Activated CD8-positive, alpha-beta memory T cell treated with anti-CD3 and anti-CD28 coated beads, Interleukin-2, amount 50 U/mL, for 1 hour (primary cell): ENCODE measurements around the gene S100A1.
"Not testable (repeated sequence)": the region's sequence is repeated elsewhere in the genome, so short reads cannot be mapped to it uniquely, and the experiment has no call there.

Experiments
- DNase-seq: peaks from one replicate; pipeline ENCODE4 v3.0.0-alpha.2; 2020; ENCODE audit errors: extremely low read depth

Gene S100A1

DNA sequence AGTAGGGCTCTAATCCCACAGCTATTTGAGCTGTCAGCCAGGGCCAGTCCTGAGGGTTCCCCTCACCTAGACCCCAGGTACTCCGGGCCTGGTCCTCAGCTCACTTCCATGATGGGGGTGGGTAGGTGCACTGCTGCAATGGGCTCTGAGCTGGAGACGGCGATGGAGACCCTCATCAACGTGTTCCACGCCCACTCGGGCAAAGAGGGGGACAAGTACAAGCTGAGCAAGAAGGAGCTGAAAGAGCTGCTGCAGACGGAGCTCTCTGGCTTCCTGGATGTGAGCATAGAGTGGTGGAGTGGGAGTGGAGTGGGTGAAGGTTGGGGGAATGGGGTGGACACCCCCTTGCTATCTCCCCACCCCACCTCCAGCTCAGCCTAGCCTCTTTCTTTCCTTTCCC lies 2.1 kb downstream of the S100A1 start:
- DNase-seq = no peak

DNA sequence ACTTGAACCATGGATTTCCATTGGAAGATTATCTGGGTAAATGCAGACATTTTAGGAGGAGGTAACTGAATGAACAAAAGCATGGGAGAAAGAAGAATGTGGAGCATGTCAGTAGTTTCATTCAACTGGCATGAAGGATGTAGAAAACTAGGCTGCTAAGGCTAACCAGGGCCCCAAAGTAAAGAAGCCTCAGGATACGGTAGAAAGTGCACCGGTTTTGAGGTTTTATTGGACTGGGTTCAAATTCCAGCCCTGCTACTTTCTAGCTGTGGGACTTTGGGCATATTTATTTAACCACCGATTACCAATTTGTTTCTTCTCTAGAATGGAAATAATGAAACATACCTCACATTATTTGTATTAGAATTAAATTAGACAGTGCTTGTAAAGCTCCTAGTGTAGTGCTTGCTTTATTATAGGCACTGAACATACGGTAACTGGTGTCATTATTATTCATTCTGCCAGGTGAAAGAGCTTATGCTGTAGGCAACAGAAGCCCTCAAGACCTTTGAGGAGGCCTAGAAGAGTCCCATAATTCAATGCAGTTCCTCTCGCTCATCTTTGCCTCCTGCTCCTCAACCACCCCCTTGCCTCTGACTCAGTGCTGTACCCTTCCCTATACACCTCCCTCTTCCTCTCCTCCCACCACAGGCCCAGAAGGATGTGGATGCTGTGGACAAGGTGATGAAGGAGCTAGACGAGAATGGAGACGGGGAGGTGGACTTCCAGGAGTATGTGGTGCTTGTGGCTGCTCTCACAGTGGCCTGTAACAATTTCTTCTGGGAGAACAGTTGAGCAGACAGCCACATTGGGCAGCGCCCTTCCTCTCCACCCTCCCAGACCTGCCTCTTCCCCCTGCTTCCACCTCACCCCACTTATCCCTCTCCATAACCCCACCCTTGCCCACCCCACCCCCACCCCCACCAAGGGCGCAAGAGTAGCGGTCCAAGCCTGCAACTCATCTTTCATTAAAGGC lies 3.1 kb downstream of the S100A1 start:
- DNase-seq = no peak

DNA sequence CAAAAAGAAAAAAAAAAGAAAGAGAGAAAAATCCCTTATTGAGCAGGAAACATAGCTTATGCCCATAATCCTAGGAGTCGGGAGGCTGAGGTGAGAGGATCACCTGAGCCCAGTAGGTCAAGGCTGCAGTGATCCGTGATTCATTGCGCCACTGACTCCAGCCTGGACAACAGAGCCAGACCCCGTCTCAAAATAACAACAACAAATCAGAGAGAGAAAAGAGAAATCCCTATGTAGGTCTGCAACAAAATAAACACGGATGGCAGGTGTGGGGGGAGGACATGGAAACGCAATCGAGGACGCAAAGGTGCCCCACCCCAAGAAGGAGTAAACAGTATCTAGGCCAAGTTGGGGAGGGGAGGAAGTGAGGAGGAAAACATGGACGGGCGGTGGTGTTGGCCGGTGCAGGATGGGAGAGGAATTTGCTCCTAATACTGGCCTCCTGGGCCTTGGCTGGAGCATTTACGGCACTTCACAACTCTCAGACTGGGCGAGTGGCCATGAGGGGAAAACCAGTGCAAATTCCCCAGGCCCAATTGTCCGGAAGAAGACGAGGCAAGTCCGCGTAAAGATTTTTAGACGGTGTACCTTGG lies 5.0 kb downstream of the S100A1 start:
- DNase-seq = no peak

DNA sequence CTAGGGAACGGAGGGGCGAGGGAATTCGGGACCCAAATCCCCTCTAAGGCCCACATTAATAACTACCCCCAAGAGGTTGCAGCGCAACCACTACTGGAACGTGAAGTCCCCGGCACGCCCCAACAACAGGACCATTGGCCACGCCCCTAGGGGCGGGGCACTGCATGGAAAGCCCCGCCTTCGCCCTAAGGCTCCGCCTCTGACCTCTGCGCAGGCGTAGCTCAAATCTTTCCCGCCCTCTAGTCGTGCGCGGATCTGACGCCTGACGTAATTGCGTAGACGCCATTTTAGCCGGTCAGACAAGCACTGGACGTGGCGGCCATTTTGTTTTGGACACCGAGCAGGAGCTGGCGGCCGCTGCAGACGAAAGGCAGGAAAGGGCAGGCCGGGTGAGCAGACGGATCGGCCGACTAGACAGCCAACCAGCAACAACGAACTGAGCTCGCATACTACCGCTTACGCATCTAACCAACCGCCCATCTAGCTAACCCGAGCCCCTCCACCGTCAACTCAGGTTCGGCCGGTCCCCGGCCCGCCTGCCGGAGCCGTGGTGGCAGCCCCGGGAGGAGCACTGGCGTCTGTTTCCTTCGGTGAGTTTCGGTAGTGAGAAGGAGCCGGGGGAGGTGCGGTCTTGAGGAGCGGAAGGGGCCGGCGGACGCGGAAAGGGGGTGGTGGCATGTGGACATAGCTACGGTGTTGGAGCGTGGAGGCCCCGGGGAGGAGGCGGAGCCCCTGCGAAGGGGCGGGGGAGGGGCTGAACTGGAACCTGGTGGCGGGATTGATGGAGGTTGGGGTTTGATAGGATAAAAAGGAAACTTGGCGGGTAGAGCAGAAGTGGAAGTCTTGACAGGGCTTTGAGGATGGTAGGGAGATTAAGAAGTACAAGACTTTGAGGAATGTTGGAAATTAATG lies 5.8 kb downstream of the S100A1 start, which contains the start of gene CHTOP:
Gene CHTOP, plus strand, starts transcription at position 313 of the 912 bp plus-strand sequence. CDS start 2,523 bp downstream, outside the sequence.
- DNase-seq = peak; percentile 89

DNA sequence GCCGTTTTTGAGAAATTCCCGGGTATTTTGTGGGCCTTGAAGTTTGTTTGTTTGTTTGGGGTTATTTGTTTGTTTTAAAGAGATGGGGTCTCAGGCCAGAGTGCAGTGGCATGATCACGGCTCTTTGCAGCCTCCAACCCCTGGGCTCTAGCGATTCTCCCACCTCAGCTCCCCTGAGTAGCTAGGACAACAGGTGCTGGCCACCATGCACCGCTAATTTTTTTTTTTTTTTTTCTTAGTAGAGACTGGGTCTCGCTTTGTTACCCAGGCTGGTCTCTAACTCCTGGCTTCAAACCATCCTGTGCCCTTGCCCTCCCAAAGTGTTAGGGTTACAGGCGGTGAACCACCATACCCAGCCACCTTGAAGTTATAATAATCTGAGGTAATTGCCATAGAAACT lies 7.6 kb downstream of the S100A1 start:
- DNase-seq = no peak

DNA sequence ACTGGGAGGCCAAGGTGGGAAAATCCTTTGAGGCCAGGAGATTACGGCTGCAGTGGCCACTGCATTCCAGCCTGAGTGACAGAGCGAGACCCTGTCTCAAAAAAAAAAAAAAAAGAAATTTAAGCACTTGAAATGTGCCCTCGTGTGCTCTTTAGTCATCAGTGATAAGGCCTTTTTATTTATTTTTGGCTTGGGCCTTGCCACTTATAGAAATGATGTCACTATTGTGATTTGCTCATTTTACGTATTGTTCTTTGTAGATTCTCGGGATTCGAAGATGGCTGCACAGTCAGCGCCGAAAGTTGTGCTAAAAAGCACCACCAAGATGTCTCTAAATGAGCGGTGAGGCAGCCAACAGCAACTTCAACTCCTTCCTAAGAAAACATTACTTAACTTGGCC lies 8.1 kb downstream of the S100A1 start:
- DNase-seq = no peak

DNA sequence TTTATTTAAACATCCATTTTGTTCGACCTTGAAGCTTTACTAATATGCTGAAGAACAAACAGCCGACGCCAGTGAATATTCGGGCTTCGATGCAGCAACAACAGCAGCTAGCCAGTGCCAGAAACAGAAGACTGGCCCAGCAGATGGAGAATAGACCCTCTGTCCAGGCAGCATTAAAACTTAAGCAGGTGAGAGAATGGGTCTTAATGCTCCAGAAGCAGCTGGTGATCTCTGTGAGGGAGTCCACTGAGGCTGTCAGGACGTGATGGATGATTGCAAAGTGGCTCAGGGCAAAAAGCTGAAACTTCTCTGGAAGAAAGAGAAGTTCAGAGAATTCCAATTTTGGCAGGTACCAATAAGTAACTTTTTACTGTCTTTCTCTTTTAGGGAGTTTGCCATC lies 10.0 kb downstream of the S100A1 start:
- DNase-seq = no peak

DNA sequence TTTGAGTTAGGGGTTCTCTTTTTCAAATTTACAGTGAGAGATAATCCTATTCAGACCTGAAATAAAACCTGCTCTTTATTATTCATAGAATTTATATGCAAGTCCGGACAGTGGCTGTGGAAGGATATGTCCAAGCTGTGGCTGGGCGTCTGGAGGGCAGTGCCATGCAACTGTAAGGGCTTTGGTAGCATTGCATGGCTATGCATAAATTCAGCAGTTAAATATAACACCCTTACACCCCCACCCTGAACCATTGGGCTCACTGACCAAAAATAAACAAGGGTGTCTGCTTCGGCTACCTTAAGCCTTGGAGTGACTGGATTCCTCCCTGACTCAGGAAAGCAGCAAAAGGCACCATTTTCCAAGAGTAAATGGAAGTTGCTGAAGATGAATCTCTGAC lies 11.0 kb downstream of the S100A1 start:
- DNase-seq = no peak

DNA sequence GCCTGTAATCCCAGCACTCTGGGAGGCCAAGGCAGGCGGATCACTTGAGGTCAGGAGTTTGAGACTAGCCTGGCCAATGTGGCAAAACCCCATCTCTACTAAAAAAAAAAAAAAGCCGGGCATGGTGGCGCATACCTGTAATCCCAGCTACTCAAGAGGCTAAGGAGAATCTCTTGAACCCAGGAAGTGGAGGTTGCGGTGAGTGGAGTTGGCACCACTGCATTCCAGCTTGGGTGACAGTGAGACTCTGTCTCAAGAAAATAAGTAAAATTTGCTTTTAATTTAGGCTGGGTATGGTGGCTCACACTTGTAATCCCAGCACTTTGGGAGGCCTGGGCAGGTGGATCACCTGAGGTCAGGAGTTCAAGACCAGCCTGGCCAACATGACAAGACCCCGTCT lies 12.0 kb downstream of the S100A1 start:
- DNase-seq = not testable (repeated sequence)

DNA sequence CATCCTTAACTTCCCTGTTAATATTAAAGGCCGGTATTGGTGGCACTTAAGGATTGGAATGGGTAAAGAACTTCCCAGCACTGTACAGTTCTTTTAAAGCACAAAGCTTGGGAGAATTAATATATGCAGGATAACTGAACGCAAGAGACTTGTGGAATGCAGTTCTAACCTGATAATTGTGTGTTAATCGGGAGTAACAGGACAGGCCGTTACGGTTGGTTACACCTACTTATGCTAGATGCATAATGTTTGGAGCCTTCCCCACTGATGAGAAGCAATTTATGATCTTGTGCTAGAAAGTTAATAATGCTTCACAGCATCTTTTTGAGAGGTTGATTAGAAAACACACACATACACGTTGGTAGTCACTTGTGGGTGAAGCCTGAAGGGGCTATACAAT lies 12.6 kb downstream of the S100A1 start:
- no peak for DNase-seq

DNA sequence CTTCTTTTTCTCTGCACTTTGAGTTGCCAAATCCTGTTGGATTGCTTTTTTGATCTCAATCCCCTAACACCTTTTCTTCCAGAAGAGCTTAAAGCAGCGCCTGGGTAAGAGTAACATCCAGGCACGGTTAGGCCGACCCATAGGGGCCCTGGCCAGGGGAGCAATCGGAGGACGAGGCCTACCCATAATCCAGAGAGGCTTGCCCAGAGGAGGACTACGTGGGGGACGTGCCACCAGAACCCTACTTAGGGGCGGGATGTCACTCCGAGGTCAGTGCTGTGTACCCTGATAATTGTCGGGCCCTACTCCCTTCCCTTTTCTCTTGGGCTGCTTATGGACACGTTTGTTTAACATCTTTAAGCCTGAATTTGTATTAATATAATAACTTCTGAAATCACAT lies 13.9 kb downstream of the S100A1 start:
- no peak for DNase-seq

DNA sequence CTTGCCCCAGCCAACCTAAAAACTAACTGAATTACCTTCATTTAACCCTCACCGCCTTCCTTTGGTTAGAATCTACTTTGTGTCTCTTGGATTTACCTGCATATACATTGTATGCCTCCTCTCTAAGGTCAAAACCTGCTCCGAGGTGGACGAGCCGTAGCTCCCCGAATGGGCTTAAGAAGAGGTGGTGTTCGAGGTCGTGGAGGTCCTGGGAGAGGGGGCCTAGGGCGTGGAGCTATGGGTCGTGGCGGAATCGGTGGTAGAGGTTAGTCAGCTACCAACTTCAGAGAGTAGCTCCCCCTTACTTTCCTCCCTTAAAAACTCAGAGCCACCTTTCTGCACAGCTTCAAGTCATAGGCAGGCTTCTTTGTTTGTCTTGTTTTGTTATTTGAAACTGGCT lies 14.9 kb downstream of the S100A1 start:
- no peak for DNase-seq

DNA sequence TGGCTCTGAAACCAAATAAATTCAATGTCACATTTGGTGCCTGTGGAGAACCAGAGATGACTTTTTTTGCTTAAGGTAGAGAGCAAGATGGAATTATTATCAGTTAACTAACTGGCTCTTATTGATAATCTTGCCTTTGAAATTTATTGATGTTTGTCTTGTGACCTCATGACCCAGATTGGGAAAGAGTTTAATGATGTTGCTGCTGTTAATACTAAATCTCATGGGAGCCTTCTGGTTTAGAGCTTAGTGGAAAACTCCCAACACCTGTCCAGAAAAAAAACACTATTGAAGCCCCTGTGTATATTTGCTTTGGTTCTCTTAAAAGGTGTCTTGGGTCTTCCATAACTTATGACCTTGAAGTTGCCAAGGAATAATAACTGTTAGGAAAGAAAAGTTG lies 15.6 kb downstream of the S100A1 start:
- no peak for DNase-seq

DNA sequence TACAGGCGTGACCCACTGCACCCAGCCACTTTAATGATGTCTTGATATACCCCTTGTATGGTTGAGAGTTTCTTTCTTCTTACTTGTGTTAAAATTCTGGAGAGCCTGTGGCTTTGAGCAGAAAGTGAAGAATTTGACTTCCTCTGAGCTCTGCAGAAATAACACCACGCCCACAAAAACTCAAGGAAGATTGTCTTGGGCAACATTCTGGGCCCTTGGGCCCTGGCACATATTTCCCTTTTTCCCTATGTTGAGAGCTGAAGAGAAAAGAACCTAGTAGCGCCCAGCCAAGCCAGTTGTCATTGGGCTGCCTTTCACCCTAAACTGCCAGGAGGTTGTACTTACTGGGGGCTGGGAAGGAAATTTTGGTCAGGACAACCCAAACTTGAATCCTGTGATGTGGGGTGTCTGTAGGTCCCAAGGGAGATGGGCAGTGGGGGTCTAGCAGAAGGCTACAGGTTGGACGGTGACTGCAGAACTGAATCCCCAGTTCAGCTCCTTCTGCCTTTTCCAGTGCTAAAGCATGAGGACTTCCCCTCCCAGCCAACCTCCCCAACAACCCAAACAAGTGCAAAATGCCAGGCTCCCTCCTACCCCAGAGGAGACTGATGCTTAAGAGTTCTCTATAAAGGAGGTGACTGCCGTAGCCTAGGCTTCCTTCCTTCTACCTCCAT lies 18.6 kb downstream of the S100A1 start:
- DNase-seq = no peak

DNA sequence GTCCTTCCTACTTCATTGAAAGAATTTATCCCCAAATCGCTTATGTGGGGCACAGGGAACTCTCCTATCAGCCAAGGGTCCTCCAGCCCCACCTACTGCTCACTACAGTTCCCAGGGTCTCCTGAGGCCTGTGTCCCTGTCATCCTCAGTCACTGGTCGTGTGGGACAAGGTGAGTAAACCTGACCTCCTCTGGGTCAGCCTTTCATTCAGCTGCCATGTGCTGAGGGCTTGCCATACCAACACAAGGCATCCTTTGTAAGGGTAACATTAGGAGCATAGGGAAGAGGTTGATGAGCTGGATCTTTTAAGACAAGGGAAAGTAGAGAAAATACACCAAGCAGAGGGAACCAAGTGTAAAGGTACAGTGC lies 19.1 kb downstream of the S100A1 start:
- no peak for DNase-seq

DNA sequence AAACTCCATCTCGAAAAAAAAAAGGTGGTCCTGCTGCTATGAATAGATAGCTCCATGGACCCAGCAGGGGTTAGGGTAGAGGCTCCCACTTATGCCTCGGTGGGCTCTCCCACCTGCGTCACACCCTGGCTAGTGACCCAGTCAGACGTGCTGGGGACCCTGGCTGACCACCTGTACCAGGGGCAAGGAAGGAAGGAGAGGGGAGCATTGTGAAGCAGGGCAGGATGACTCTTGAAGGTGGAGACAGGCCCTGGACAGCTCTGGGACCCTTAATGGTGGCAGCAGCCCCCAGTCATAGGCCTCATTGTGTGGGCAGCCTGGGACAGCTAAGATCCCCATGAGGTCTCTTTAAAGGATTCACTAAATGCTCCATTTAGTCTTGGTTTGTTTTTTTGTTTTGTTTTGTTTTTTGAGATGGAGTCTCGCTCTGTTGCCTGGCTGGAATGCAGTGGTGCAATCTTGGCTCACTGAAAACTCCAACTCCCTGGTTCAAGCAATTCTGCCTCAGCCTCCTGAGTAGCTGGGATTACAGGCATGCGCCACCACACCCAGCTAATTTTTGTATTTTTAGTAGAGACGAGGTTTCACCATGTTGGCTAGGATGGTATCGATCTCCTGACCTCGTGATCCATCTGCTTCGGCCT lies 19.9 kb downstream of the S100A1 start:
- no peak for DNase-seq

DNA sequence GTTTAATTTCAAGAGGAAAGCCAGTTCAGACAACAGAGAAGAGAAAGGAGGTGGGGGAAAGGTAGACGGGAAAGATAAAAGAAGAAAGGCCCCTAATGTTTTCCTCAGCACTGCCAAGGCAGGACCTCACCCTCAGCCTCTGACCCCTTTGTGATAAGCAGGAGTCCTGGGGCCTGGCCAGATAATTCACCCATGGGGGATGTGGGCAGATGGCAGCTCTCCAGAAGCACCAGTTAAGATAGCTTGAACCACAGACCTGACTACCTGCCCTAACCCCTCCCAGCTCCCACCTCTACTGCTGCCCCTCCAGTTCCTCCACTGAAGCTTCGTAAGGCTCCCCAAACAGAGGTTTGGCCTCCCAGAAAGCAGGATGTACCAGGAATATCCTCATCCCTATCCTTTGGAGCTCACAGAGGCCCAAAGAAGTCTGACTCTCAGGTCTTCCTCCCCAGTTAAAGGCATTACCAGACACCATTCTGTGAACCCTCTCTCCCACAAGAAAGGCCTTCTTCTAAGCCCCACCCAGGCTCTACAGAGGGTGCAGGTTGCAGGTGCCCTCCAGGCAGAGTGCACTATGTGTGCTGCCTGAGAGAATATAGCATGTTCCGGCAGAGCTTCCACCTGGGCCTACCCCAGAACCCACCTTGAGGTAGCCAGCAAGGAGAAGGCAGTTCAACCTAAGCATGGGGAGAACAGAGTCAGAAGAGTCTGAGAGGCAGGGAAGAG lies 21.1 kb downstream of the S100A1 start:
- no peak for DNase-seq

DNA sequence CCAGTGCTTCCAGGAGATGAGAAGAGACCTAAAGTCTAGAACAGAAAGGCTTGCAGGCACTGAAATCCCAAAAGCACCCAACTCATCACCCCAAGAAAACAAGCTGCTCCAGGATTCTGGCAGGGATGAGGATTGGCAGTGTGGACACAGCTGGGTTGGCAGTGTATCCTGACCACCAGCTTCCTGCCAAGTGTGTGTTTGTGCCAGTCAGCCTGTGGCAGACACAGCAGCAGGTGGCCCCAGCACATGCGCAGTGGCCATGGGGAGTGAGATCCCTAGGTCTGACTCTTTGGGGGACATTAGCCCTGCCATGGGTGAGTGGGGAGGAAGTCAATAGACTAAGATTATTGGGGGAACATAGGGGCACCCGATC lies 21.6 kb downstream of the S100A1 start:
- DNase-seq = no peak

DNA sequence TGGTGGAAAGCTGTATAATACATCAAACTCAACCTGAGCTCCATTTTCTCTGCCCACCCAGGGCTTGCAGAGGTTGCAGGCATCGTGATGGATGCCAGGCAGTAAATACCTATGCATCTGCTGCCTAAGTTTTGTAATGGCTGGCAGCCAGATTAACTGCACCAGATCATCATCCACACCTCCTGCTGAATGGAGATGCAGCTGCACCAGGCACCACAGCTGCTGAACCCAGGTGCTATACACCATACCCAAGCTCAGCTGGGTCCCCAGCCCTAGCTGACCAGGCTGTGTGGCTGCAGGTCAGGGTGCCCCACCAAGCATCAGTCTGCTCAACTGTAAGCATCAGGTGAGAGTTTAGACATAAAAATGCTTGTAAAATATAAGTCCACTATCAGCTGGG lies 23.5 kb downstream of the S100A1 start:
- no peak for DNase-seq

DNA sequence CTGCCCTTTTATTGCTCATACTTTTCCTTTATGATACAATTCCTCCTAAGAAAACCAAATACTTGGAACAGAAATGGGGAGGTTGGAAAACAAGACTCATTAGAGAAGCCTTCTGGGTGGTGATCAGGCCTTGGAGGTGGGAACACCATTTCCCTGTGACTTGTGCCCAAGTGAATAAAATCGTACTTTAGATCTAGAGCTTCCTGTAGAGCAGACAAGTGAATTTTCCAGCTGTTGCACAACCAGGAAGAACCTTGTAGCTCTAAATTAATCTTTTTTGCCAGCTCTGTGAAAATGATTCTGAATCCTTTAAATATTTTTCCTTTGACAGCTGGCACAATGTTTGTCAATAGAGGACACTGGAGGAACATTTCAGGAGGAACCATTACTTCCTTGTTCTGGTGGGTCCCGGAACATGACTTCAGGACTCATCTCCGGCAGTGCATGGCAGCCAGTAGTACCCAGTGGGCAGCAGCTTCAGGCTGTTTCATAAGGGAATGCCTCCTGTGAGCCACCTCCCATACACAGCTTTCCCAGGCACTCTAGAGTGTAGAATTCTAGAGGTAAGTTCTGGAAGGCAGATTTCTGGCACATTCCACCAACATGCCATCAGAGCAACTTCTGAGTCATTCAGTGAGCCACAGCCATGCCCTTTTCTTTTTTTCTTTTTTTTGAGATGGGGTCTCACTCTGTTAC lies 24.7 kb downstream of the S100A1 start:
- DNase-seq = no peak
